Hematopoietic multipotent progenitor cell treated with erythropoietin and hydrocortisone succinate and interleukin-3 and kit ligand, for 6 days (in vitro differentiated cells): ENCODE data around the gene LAMB3.
A peak's percentile ranks its signal among the peaks of the same experiment; 100 is the strongest.

ENCODE experiments used
- DNase-seq: peaks from one replicate; pipeline ENCODE4 v3.0.0-alpha.2; 2015

LAMB3 gene

GRCh38 chr1:209659909-209660308, 7.7 kb upstream of the LAMB3 start:
- no peak for DNase-seq

GRCh38 chr1:209657918-209658317, 5.7 kb upstream of the LAMB3 start:
- DNase-seq = no peak

- no peak for DNase-seq
Measured at GRCh38 chr1:209657140-209657879, 5.1 kb upstream of the LAMB3 start.

GRCh38 chr1:209655411-209656231, 3.4 kb upstream of the LAMB3 start:
- DNase-seq = no peak

- DNase-seq = no peak
Measured at GRCh38 chr1:209653915-209654351, 1.7 kb upstream of the LAMB3 start.

GRCh38 chr1:209652873-209653401, 712 bp upstream of the LAMB3 start:
- DNase-seq = peak; percentile 84

GRCh38 chr1:209651138-209651587, 1.1 kb downstream of the LAMB3 start:
- DNase-seq = peak; percentile 93

- DNase-seq = no peak
Measured at GRCh38 chr1:209650454-209650853, 1.8 kb downstream of the LAMB3 start.

- peak; percentile 88 for DNase-seq
Measured at GRCh38 chr1:209648931-209649776, 3.1 kb downstream of the LAMB3 start.

- no peak for DNase-seq
Measured at GRCh38 chr1:209648346-209648745, 3.9 kb downstream of the LAMB3 start.

- no peak for DNase-seq
Measured at GRCh38 chr1:209647156-209647555, 5.1 kb downstream of the LAMB3 start.

- DNase-seq = peak; percentile 34
Measured at GRCh38 chr1:209646558-209646957, 5.7 kb downstream of the LAMB3 start.

GRCh38 chr1:209645574-209646452, 6.4 kb downstream of the LAMB3 start:
- peak; percentile 88 for DNase-seq

GRCh38 chr1:209643285-209644020, 8.8 kb downstream of the LAMB3 start:
- no peak for DNase-seq

- DNase-seq = no peak
Measured at GRCh38 chr1:209642816-209643215, 9.4 kb downstream of the LAMB3 start.

- DNase-seq = no peak
Measured at GRCh38 chr1:209641832-209642172, 10.4 kb downstream of the LAMB3 start.

- no peak for DNase-seq
Measured at GRCh38 chr1:209635850-209636249, 16.4 kb downstream of the LAMB3 start.

- no peak for DNase-seq
Measured at GRCh38 chr1:209634005-209634737, 18.1 kb downstream of the LAMB3 start.

GRCh38 chr1:209633335-209633997, 18.8 kb downstream of the LAMB3 start:
- no peak for DNase-seq
